GM21619 (cell line): ENCODE data around the gene ABCC12.
"Not testable (repeated sequence)": the region's sequence is repeated elsewhere in the genome, so short reads cannot be mapped to it uniquely, and the experiment has no call there.

Experiments
- ATAC-seq: cut with Tn5 transposase; IDR thresholded peaks from one replicate; pipeline ENCODE4 v1.9.1; 2021; ENCODE audit not compliant: unreplicated experiment

Gene ABCC12

DNA sequence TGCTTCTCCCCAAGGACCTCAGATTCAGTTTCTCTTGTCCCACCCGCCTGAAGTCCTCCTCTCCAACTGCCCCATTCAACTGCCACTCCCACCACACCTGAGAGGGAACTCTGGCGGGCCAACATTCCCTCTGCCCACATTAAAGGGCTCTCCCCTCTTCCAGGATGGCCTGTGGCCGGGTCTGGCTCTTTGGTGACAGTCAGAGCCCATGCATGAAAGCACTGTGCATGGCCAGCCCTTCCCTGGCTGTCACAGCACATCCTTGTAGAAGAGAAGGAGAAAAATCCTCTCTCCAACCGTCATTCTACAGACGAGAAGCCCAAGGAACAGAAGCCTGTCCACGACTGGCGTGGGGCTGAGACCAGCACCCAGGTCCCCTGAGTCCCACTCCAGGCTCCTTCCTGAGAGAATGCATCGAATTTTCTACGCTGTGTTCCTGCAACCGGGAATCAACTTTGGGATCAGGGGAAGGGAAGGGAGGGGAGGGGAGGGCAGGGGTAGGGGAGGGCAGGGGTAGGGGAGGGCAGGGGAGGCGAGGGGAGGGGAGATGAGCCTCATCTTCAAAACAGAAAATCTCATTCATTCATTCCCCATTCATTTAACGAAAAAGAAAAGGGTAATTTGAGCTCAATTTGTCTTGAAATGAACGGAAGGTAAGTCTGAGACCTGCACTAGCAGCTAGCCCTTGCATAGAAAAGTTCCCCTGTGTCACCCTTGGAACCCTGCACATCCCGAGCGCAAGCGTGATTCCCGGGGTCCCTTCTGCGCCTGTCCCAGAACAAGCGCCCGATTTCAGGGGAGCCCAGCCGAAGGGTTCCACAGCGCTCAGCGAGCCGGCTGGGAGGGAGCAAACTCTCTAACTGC is at the start of gene ABCC12:
ABCC12 (minus strand) TSS at position 68 of the 864 bp plus-strand sequence. CDS start 9,569 bp downstream, outside the sequence.
- no peak for ATAC-seq

DNA sequence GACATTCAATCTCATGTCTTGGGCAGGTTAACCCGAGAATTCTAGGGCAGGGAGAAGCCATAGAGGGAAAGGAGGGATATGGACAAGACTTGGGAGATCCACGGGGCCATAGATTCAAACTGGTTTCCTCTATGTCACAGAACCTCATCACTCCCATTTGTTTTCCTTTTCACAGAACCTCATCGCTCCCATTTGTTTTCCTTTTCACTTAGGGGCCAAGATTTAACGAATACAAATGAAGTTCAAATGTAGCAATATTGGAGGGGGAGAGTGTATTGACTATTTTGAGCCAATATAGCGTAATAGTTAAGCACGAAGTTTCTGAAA is 49.0 kb upstream of the ABCC12 start:
- ATAC-seq: no peak

GRCh38 chr16:48203974-48204824 is 48.4 kb upstream of the ABCC12 start:
- ATAC-seq: no peak

DNA sequence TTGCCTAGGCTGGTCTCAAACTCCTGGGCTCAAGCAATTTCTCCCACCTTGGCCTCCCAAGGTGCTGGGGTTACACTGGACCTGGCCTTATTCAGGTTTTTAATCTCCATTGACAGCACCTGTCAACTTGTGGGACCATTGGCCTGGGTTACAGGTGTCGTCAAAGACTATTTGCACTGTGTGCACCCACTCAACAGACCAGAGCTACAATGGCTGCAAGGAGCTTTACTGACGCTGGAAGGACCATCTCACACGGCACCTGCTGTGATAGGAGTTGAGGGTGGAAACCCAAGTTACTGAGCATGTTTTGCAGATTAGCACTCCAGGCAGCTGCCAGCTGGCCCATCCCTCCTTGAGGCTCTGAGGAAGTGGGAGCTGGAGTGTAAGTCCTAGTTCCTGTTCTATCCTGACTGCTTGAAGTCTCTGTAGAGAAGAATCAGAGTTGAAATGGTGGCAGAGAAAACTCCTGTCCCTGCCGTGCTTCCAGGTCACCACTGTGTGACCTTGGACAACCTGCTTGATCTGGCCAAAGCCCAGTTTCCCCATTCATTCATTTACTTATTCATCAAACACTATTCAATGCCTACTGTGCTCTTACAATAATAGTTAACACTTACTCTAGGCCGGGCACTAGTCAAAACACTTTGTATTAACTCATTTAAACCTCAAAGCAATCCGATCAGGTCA is 45.9 kb upstream of the ABCC12 start:
- no peak for ATAC-seq

DNA sequence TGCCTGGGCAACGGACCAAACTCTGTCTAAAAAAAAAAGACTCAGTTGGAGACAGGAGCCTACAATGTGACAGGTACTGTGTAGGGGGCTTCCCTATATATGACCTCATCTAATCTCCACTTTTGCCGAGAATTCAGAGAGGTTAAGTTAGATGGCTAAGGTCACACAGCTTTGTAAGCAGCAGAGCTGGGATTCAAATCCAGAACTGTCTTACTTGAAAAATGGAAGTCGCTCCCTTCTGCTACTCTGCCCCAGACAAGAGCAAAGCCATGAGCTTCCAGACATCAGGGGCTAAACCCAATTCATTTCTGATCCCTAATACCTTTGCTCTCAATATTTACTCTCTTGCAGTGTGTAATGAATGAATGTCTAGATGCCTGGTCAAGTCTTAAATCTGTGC is 41.5 kb upstream of the ABCC12 start:
- ATAC-seq: no peak

DNA sequence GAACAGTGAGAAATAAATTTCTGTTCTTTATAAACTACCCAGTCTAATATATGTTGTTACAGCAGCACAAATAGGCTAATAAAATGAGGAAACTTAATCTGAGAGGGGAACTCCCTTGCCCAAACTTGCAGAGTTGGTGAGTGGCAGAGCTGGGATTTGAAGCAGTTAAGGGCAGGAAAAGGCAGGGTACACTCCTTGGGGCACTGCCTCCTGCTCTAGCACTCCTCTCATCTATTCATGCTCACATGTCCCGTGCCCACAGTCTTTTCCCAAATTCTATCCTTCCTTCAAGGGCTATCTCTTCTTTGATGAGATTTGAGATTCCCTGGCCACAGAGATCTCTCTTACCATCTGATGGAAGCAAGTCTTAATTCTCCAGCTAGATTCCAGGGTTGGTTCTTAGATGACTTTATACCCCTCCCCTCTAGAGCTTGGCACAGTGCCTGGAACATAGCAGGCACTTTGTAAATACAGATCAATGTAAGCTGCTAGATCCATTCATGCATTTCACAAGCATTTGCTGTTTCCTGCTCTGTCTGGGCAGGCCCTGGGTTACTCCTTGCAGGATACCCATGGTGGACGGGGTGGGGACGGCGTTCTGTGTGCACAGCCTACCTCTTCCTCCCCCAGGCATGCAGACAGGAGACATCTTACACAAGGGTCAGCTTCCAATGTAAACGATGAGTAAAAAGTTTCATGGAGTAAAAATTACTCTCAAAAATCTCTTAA is 39.2 kb upstream of the ABCC12 start:
- ATAC-seq: no peak

DNA sequence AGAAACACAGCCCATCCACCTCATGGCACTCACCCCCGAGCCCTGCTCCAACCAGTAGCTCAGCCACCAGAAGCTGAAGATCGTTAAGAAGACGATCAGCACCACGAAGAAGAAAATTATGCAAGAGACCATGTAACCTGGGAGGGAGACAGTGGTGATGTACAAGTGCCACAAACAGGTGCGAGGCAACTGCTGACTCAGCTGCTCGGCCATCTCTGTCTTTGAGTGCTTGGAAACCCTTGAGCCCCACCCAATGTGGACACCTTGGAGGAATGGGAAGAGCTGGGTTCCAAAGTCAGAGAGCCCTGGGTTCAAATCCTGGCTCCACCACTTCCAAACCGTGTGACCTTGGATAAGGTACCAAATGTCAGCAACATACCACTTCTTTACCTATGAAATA is 38.1 kb upstream of the ABCC12 start:
- no peak for ATAC-seq

GRCh38 chr16:48188449-48189102 is 32.8 kb upstream of the ABCC12 start:
- peak; percentile 93 for ATAC-seq

GRCh38 chr16:48187779-48188178 is 32.0 kb upstream of the ABCC12 start:
- ATAC-seq: no peak

- ATAC-seq: no peak
These were observed 28.9 kb upstream of the ABCC12 start for GRCh38 chr16:48184681-48185080.

DNA sequence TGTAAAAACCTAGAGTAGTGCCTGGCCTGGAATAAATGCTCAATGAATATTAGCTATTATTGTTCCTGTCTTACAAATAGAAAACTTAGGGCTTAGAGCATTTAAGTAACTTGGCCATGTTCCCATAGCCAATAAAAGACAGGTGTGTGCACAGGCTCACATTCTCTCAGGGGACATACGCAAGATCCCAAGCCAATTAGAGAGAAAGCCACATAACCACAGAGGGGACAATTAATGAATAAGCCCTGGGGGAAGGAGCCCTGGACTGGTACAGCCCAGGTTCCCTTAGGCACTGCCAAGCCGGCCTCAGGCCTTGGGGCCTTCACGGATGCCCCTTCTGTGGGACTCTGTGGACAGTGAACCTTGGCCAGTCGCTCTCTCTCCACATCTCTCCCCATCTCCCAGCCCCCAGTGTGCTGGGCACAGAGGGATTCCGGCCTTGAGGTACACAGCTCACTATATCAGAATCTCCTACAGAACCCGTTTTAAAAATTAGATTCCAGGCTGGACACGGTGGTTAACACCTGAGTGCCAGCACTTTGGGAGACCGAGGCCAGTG is 27.3 kb upstream of the ABCC12 start:
- no peak for ATAC-seq

- ATAC-seq: not testable (repeated sequence)
These were observed 26.1 kb upstream of the ABCC12 start for GRCh38 chr16:48181746-48182520.

DNA sequence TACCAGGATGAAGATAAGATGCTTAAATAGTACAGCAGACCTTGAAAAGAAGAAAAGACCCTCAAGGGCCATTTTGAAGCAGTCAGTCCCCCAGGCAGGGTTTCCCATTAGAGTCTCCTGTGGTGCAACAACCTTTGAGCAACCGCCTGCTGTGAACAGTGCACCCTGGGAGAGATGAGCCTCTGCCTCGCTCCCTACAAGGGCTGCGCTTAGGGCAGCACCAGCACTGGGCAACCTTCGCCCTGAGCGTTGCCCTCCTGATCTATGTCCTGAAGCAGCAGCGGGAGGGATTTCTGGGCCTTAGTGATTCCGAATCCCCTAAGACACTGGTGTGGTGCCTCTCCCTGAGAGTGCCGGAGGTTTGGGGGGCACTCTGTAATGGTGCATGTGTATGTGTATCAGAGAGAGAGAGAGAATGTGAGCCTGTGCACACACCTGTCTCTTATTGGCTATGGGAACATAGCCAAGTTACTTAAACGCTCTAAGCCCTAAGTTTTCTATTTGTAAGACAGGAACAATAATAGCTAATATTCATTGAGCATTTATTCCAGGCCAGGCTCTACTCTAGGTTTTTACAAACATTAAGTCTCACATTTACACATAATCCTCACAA is 25.2 kb upstream of the ABCC12 start:
- ATAC-seq: no peak

DNA sequence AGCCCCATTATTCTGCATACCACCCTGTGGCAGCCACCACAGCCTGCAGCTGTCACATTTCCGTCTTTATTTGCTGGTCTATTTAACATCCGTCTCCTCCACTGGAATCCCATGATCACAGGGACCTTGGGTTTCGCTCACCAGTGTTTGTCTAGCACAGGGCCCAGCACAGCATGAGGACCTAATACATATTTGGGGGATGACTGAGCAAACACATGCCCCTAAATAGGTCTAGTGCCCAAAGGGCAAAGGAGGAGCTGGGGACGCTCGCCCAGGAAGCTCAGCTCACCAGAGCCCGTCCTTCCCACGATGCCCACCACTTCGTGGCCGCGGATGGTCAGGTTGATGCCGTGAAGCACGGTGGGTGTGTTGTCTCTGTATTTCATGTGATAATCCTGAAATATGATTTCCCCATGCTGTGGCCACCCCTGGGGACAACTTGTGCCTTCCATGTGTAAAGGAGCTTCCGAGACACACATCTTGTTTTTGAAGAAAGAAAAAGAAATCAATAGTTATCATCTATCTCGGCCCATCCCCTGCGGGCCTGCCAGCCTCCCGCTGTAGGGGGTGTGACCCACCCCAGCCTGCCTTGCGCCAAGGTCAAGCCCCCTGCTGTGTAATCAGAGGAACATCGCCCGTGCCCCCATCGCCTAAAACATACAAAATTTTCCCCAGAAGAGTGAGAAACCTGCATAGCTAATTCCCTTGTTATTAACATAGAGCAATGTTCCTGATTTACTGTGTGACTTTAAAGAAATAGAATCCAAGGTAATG is 21.0 kb upstream of the ABCC12 start:
- no peak for ATAC-seq

- no peak for ATAC-seq
These were observed 18.1 kb upstream of the ABCC12 start for GRCh38 chr16:48173889-48174288.

- no peak for ATAC-seq
These were observed 16.9 kb upstream of the ABCC12 start for GRCh38 chr16:48172682-48173081.

GRCh38 chr16:48169896-48170295 is 14.1 kb upstream of the ABCC12 start:
- no peak for ATAC-seq

DNA sequence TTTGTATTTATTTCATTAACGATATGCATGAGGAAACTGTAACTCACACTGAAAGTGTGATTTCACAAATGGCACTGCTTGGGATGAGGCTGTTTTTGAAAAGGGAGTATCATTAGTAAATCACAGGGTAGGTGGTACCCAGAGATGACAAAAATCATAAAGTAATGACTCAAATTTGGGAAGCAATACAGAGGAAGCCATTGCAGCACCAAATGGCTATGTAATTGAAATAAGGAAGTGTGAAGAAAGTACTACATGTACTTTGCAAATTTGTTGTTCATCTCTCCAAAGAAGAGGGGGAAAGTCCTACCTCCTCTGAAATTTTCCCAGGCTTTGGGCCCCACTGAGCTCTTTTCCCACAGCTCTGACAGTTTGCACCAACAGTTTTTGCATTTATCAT is 12.3 kb upstream of the ABCC12 start:
- ATAC-seq: no peak
